Epithelial cell of esophagus (primary cell): ENCODE results near the gene APBB1IP.

ENCODE experiments used
- DNase-seq: peaks from one replicate; pipeline ENCODE4 v3.0.0; 2010; ENCODE audit warnings: low read depth
- H3K4me3 ChIP-seq: 2 replicates; pipeline ENCODE4 v1.5.1; 2011; ENCODE audit warnings: mild to moderate bottlenecking, low read length, control low read depth
- CTCF ChIP-seq: IDR thresholded peaks from 2 replicates; pipeline ENCODE4 v1.5.1; 2011; ENCODE audit warnings: low read depth, mild to moderate bottlenecking, low read length, control low read depth, inconsistent platforms; ENCODE audit not compliant: insufficient read depth; ENCODE audit errors: missing control alignments

The APBB1IP gene

GRCh38 chr10:26410356-26410755 lies 27.8 kb upstream of the APBB1IP start:
- no peak overlapping the region for H3K4me3 ChIP-seq
- no peak for TF ChIP-seq CTCF
- DNase-seq, result no peak

GRCh38 chr10:26412932-26413331 lies 25.2 kb upstream of the APBB1IP start:
- DNase-seq, result no peak
- TF ChIP-seq CTCF, result no peak

GRCh38 chr10:26413375-26413774 lies 24.8 kb upstream of the APBB1IP start:
- no peak overlapping the region for H3K4me3 ChIP-seq
- DNase-seq, result no peak
- TF ChIP-seq CTCF, result no peak

More at GRCh38 chr10:26412932-26413331, 25.2 kb upstream of the APBB1IP start:
- H3K4me3 ChIP-seq, result no peak overlapping the region

GRCh38 chr10:26417136-26417535 lies 21.0 kb upstream of the APBB1IP start:
- TF ChIP-seq CTCF, result no peak

GRCh38 chr10:26422977-26423376 lies 15.2 kb upstream of the APBB1IP start:
- TF ChIP-seq CTCF, result no peak
- no peak for DNase-seq

More at GRCh38 chr10:26417136-26417535, 21.0 kb upstream of the APBB1IP start:
- H3K4me3 ChIP-seq, result no peak overlapping the region
- DNase-seq, result no peak

GRCh38 chr10:26423722-26424121 lies 14.4 kb upstream of the APBB1IP start:
- no peak overlapping the region for H3K4me3 ChIP-seq
- no peak for DNase-seq
- no peak for TF ChIP-seq CTCF

More at GRCh38 chr10:26422977-26423376, 15.2 kb upstream of the APBB1IP start:
- H3K4me3 ChIP-seq, result no peak overlapping the region

GRCh38 chr10:26430641-26431163 lies 7.4 kb upstream of the APBB1IP start:
- H3K4me3 ChIP-seq, result no peak overlapping the region
- DNase-seq, result no peak
- no peak for TF ChIP-seq CTCF
